IMR-90 (cell line): ENCODE measurements around the gene ESR1. TPM values are rescaled to one million over a fixed set of nuclear protein-coding genes. Genes with fewer than 3 reads are reported as not detected.
"Not testable (repeated sequence)": the region's sequence is repeated elsewhere in the genome, so short reads cannot be mapped to it uniquely, and the experiment has no call there.

ENCODE experiments used
- ATAC-seq: fragments of 200-7000 bp; cut with Tn5 transposase; 2 replicates; pipeline ENCODE4 v1.9.1; 2020; ENCODE audit warnings: low read depth, mild to moderate bottlenecking, moderate library complexity
- BruUV-seq: library from RNA; stranded (reverse); fragments of 400-500 nt; replicated peaks from 2 replicates; lab custom pipeline; 2021; lab: Mats Ljungman, UMichigan
- CTCF ChIA-PET: fragments of 300-600 bp; formaldehyde crosslinking; extraction: SDS; loops from one replicate; lab custom pipeline; 2021; ENCODE audit warnings: antibody characterized with exemption; lab: Yijun Ruan, JAX
- POLR2A ChIA-PET: fragments of 300-600 bp; sonication (Branson Sonifier 250); formaldehyde crosslinking; loops from one replicate; lab custom pipeline; 2022; ENCODE audit warnings: antibody characterized with exemption; ENCODE audit not compliant: unreplicated experiment; lab: Charles Lee
- DNase-seq: peaks from one replicate; pipeline ENCODE4 v3.0.0; 2013
- H2AFZ ChIP-seq: replicated peaks from 2 replicates; pipeline ENCODE3; 2013; ENCODE audit warnings: low read length, mild to moderate bottlenecking; ENCODE audit not compliant: poor library complexity
- H2AK5ac ChIP-seq: 2 replicates; pipeline ENCODE4 v1.6.1; 2013; ENCODE audit warnings: low read depth, low read length, inconsistent platforms
- H2AK9ac ChIP-seq: replicated peaks from 2 replicates; pipeline ENCODE3; 2013; ENCODE audit warnings: mild to moderate bottlenecking, low read depth, low read length, moderate library complexity; ENCODE audit not compliant: poor library complexity
- H2BK120ac ChIP-seq: 2 replicates; pipeline ENCODE4 v1.6.1; 2013; ENCODE audit warnings: low read depth, low read length, inconsistent platforms
- H2BK15ac ChIP-seq: 3 replicates; pipeline ENCODE4 v1.6.1; 2013; ENCODE audit warnings: low read depth, low read length, inconsistent platforms
- H2BK20ac ChIP-seq: 2 replicates; pipeline ENCODE4 v1.6.1; 2013; ENCODE audit warnings: low read depth, mild to moderate bottlenecking, inconsistent platforms, low read length, moderate library complexity
- H2BK5ac ChIP-seq: 2 replicates; pipeline ENCODE4 v1.6.1; 2013; ENCODE audit warnings: mild to moderate bottlenecking, low read depth, low read length, inconsistent platforms; ENCODE audit not compliant: poor library complexity, severe bottlenecking
- H3K14ac ChIP-seq: replicated peaks from 2 replicates; pipeline ENCODE4 v1.6.1; 2013; ENCODE audit warnings: low read depth, low read length, inconsistent platforms
- H3K18ac ChIP-seq: 2 replicates; pipeline ENCODE4 v1.6.1; 2013; ENCODE audit warnings: low read depth, low read length, control low read depth
- H3K23ac ChIP-seq: 2 replicates; pipeline ENCODE4 v1.6.1; 2013; ENCODE audit warnings: low read depth, low read length, inconsistent platforms
- H3K27ac ChIP-seq: 2 replicates; pipeline ENCODE4 v1.5.1; 2013; ENCODE audit warnings: mild to moderate bottlenecking, control low read depth, low read length; ENCODE audit not compliant: insufficient read depth
- H3K27me3 ChIP-seq: 2 replicates; pipeline ENCODE4 v1.6.1; 2013; ENCODE audit warnings: low read length; ENCODE audit not compliant: control insufficient read depth, insufficient read depth
- H3K36me3 ChIP-seq: 2 replicates; pipeline ENCODE4 v1.6.1; 2013; ENCODE audit warnings: low read length, mixed read lengths; ENCODE audit not compliant: control insufficient read depth, insufficient read depth
- H3K4ac ChIP-seq: 2 replicates; pipeline ENCODE4 v1.6.1; 2013; ENCODE audit warnings: low read depth, low read length, inconsistent platforms
- H3K4me1 ChIP-seq: 2 replicates; pipeline ENCODE4 v1.6.1; 2013; ENCODE audit warnings: low read length, mixed read lengths; ENCODE audit not compliant: control insufficient read depth, insufficient read depth
- H3K4me2 ChIP-seq: 2 replicates; pipeline ENCODE4 v1.6.1; 2013; ENCODE audit warnings: low read depth, mild to moderate bottlenecking, control low read depth, low read length, moderate library complexity
- H3K4me3 ChIP-seq: 2 replicates; pipeline ENCODE4 v1.5.1; 2013; ENCODE audit warnings: low read depth, mild to moderate bottlenecking, control low read depth, low read length, moderate library complexity; ENCODE audit not compliant: insufficient read depth
- H3K56ac ChIP-seq: 2 replicates; pipeline ENCODE4 v1.6.1; 2013; ENCODE audit warnings: low read length, inconsistent platforms; ENCODE audit not compliant: insufficient read depth; ENCODE audit errors: extremely low read depth
- H3K79me1 ChIP-seq, 2 experiments: 2 replicates each; pipeline ENCODE4 v1.6.1; 2013; ENCODE audit warnings: low read length in 2 of 2, inconsistent platforms in 1 of 2, low read depth in 1 of 2
- H3K9ac ChIP-seq: 2 replicates; pipeline ENCODE4 v1.6.1; 2013; ENCODE audit warnings: low read depth, low read length, control low read depth
- H3K9me1 ChIP-seq: 2 replicates; pipeline ENCODE4 v1.6.1; 2013; ENCODE audit warnings: low read length, inconsistent platforms; ENCODE audit not compliant: insufficient read depth
- H3K9me3 ChIP-seq: 2 replicates; pipeline ENCODE4 v1.6.1; 2013; ENCODE audit warnings: low read length; ENCODE audit not compliant: control insufficient read depth, insufficient read depth
- H4K20me1 ChIP-seq: 2 replicates; pipeline ENCODE4 v1.6.1; 2013; ENCODE audit warnings: low read length, inconsistent platforms; ENCODE audit not compliant: insufficient read depth
- H4K5ac ChIP-seq: 2 replicates; pipeline ENCODE4 v1.6.1; 2013; ENCODE audit warnings: mild to moderate bottlenecking, low read depth, low read length, control low read depth
- H4K8ac ChIP-seq, 2 experiments: 2 replicates each; pipeline ENCODE4 v1.6.1; 2013; ENCODE audit warnings: low read depth in 2 of 2, low read length in 2 of 2, control low read depth in 1 of 2, inconsistent platforms in 1 of 2
- H4K91ac ChIP-seq: 2 replicates; pipeline ENCODE4 v1.6.1; 2013; ENCODE audit warnings: low read depth, low read length, inconsistent platforms; ENCODE audit not compliant: insufficient read depth
- WGBS, 2 experiments: methylation state at CpG; one replicate each; pipeline versions ENCODE4 v1.1.5 to v1.1.7; 2013; ENCODE audit warnings: missing lambda C conversion rate in 2 of 2; ENCODE audit not compliant: insufficient read length in 1 of 2; ENCODE audit errors: extremely low coverage in 2 of 2; 5-methylcytosine and 5-hydroxymethylcytosine counted together
- dilution Hi-C: fragments of 300-500 bp; cut with HindIII; formaldehyde crosslinking; loops from one replicate; pipeline ENCODE4 v1.14.3; 2018; ENCODE audit warnings: low sequenced_read_pairs; ENCODE audit not compliant: unreplicated experiment
- in situ Hi-C: fragments of 300-500 bp; cut with MboI; formaldehyde crosslinking; loops from 3 replicates; pipeline ENCODE4 v1.14.3; 2019; ENCODE audit warnings: low sequenced_read_pairs, inconsistent platforms, mixed read lengths
- intact Hi-C: fragments of 100-400 bp; cut with micrococcal nuclease; formaldehyde crosslinking; loops from 2 replicates; pipeline ENCODE4 v1.10.0; 2022
- polyA plus RNA-seq, 3 experiments: library from polyadenylated mRNA; depleted of rRNA; stranded (reverse); fragments of >200 nt; gene quantifications; 2 replicates each; pipeline ENCODE4 v1.2.3, GENCODE V29; 2012; ENCODE audit warnings: low replicate concordance in 1 of 3
- total RNA-seq: library from RNA; depleted of rRNA; stranded (reverse); fragments of >200 nt; gene quantifications from 2 replicates; pipeline ENCODE4 v1.2.3, GENCODE V29; 2012

Gene ESR1
- total and polyA plus RNA-seq, 2 of the 4 experiments (the other 2 are of a cell fraction) = not detected

DNA sequence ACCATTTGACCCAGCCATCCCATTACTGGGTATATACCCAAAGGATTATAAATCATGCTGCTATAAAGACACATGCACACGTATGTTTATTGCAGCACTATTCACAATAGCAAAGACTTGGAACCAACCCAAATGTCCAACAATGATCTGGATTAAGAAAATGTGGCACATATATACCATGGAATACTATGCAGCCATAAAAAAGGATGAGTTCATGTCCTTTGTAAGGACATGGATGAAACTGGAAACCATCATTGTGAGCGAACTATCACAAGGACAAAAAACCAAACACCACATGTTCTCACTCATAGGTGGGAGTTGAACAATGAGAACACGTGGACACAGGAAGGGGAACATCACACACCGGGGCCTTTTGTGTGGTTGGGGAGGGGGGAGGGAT is 226.3 kb downstream of the ESR1 start:
- intact Hi-C loops, H3K27ac ChIP-seq, H3K79me1 ChIP-seq, POLR2A ChIA-PET, H4K91ac ChIP-seq, CTCF ChIA-PET, H2BK15ac ChIP-seq, H2AK9ac ChIP-seq, in situ Hi-C loops, H3K4me1 ChIP-seq, H3K14ac ChIP-seq, H4K20me1 ChIP-seq, H3K4ac ChIP-seq, dilution Hi-C loops, H3K36me3 ChIP-seq, H2BK120ac ChIP-seq, H3K9me1 ChIP-seq, H4K8ac ChIP-seq, H2BK20ac ChIP-seq, BruUV-seq, H3K56ac ChIP-seq, H3K23ac ChIP-seq, H3K4me3 ChIP-seq, H4K5ac ChIP-seq, DNase-seq, H2AK5ac ChIP-seq, H2BK5ac ChIP-seq, H2AFZ ChIP-seq, H3K9ac ChIP-seq, ATAC-seq, H3K9me3 ChIP-seq, H3K18ac ChIP-seq, H3K4me2 ChIP-seq, H3K27me3 ChIP-seq: not testable (repeated sequence)
- WGBS, 2 experiments = no CpG with 5 or more reads among the region's 4 CpGs
